Measurements from ENCODE around the gene CST8.

- no peak for TF ChIP-seq CTCF (optimal IDR thresholded peaks at IDR 0.05 in 1 of 3, IDR thresholded peaks at IDR 0.05 in 1 of 3, conservative IDR thresholded peaks at IDR 0.05 in 1 of 3; ENCODE audit: extremely low read depth in 1 of 3, insufficient read depth in 2 of 3, low read length in 3 of 3)
- no peak for TF ChIP-seq EZH2 (IDR thresholded peaks at IDR 0.05; ENCODE audit: low read length)
Observed at GRCh38 chr20:23541330-23541729, 50.4 kb downstream of the CST8 start.

Data from keratinocyte (primary cell).